Fibroblast of the aortic adventitia (primary cell): ENCODE data around the gene CIROP. TPM values are rescaled to one million over a fixed set of nuclear protein-coding genes. Genes with fewer than 3 reads are reported as not detected.

Experiments
- DNase-seq: peaks from one replicate; pipeline ENCODE4 v3.0.0-alpha.2; 2010; ENCODE audit warnings: low read depth
- H3K4me3 ChIP-seq: 2 replicates; pipeline ENCODE4 v1.5.1; 2011; ENCODE audit warnings: low read depth, mild to moderate bottlenecking, control low read depth, low read length, moderate library complexity
- total RNA-seq: library from RNA; depleted of rRNA; stranded (reverse); fragments of >200 nt; gene quantifications from 2 replicates; pipeline ENCODE4 v1.2.3, GENCODE V29; 2012; ENCODE audit warnings: low replicate concordance
- TF ChIP-seq, protein P1 (sequence below): IDR thresholded peaks from 2 replicates; pipeline ENCODE4 v1.5.1; 2011; ENCODE audit warnings: mild to moderate bottlenecking, low read length, control low read depth, inconsistent platforms; ENCODE audit not compliant: insufficient read depth

The CIROP gene
- total RNA-seq, 1 donor: 1.8 TPM

- no peak within 1 kb of the TSS for H3K4me3 ChIP-seq
- TF ChIP-seq, protein P1, sequence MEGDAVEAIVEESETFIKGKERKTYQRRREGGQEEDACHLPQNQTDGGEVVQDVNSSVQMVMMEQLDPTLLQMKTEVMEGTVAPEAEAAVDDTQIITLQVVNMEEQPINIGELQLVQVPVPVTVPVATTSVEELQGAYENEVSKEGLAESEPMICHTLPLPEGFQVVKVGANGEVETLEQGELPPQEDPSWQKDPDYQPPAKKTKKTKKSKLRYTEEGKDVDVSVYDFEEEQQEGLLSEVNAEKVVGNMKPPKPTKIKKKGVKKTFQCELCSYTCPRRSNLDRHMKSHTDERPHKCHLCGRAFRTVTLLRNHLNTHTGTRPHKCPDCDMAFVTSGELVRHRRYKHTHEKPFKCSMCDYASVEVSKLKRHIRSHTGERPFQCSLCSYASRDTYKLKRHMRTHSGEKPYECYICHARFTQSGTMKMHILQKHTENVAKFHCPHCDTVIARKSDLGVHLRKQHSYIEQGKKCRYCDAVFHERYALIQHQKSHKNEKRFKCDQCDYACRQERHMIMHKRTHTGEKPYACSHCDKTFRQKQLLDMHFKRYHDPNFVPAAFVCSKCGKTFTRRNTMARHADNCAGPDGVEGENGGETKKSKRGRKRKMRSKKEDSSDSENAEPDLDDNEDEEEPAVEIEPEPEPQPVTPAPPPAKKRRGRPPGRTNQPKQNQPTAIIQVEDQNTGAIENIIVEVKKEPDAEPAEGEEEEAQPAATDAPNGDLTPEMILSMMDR: no peak
- no peak for DNase-seq
Measured at GRCh38 chr14:23118506-23119362, 13.9 kb upstream of the CIROP start, which contains the start of gene CEBPE. Gene CEBPE (minus strand): TSS chr14:23119255. CDS start chr14:23119091, 164 bp downstream.

GRCh38 chr14:23117371-23118020, 12.7 kb upstream of the CIROP start:
- no peak overlapping the region for H3K4me3 ChIP-seq
- TF ChIP-seq, protein P1: no peak
- DNase-seq: no peak

DNA sequence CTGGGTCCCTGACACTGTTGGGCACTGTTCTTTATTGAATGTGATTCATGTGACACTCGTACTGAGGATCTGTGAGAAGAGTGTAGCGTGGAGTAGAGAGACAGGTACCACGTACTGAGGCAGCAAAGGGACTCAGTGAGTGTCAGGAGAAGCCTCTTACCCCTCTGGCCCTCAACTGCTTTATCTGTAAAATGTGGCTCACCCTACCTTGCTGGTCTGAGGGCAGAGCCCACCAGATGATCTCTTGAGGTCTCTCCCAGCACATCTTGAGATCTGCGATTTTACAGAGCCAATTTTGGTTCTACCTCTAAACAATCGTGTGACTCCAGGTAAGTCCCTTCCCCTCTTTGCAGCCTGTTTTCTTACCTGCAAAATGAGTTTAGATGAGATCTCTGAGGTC, 11.1 kb upstream of the CIROP start:
- no peak overlapping the region for H3K4me3 ChIP-seq
- TF ChIP-seq, protein P1: no peak
- no peak for DNase-seq

DNA sequence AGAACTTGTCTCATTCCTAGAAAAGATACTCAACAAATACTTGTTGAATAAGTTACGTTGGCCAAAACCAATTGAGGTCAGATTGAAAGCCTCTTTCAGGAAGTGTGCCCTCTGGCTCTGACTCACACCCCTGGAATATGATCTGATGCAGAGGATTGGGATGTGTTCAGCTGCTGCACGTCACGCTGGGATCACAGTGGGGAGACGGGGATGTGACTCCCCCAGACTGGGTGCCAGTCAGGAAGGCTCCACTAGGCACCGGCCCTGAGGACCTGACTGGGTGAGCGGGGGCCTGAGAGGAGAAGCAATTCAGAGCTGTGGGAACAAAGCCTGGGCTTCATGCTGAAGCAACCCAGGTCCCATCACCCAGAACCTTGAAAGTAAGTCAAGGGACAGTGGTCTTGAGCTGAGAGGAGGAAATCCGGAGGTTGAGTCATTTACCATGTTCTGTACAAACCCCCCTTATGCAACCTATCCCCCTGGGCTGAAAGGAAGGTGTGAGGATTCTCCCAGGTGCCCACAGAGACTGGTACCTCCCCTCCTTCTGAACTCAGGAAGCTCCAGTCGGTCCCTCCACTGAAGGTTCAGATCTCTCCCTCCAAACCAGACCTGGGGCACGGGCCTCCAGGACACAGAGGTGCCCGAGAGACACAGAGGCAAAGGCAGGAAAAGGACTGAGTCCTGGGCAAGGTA, 10.4 kb upstream of the CIROP start:
- TF ChIP-seq, protein P1: no peak
- no peak overlapping the region for H3K4me3 ChIP-seq

GRCh38 chr14:23114669-23115038, 9.9 kb upstream of the CIROP start:
- no peak overlapping the region for H3K4me3 ChIP-seq
- DNase-seq: no peak
- TF ChIP-seq, protein P1: no peak

More for the DNA sequence above, 10.4 kb upstream of the CIROP start:
- peak; percentile 96 for DNase-seq

DNA sequence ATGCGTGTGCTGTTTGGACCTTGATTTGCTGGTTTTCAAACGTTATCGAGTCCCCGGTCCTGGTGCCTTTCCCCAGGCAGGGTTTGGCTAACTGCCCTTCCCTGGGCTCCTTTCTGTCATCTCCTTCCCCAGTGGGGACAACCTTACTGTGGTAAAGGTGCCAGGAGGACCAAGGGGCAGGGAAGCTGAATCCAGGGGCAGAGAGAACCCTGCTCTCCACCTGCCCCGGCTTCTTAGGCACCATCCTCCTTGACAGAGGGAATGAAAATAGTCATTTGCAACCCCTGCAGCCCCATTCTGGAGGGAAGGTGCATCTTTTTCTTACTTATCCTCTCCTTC, 9.3 kb upstream of the CIROP start:
- H3K4me3 ChIP-seq: no peak overlapping the region
- TF ChIP-seq, protein P1: no peak
- DNase-seq: no peak
